B cell (primary cell): ENCODE data around the gene RALBP1. TPM values are rescaled to one million over a fixed set of nuclear protein-coding genes. Genes with fewer than 3 reads are reported as not detected.

Experiments
- ATAC-seq: fragments of 200-7000 bp; cut with Tn5 transposase; one replicate; pipeline ENCODE4 v1.10.0; 2021; ENCODE audit warnings: low read depth, mild to moderate bottlenecking, moderate number of reproducible peaks, moderate library complexity
- CTCF ChIA-PET: fragments of 350-600 bp; sonication (Branson Sonifier 250); formaldehyde crosslinking; loops from one replicate; lab custom pipeline; 2021; ENCODE audit warnings: antibody characterized with exemption, inconsistent platforms; lab: Charles Lee
- POLR2A ChIA-PET: fragments of 350-600 bp; sonication (Branson Sonifier 250); formaldehyde crosslinking; loops from one replicate; lab custom pipeline; 2021; ENCODE audit warnings: antibody characterized with exemption; lab: Charles Lee
- DNase-seq: peaks from one replicate; pipeline ENCODE4 v3.0.0; 2013
- H2AFZ ChIP-seq: 2 replicates; pipeline ENCODE4 v1.6.1; 2012; ENCODE audit warnings: mild to moderate bottlenecking, low read depth, low read length; ENCODE audit not compliant: insufficient read depth, poor library complexity, severe bottlenecking
- H3K27ac ChIP-seq, 2 donors: 1 replicate in 1 of 2; 2 replicates in 1 of 2; pipeline ENCODE4 v1.5.1; 2012 to 2013; ENCODE audit warnings: low read length in 2 of 2, mild to moderate bottlenecking in 2 of 2, moderate library complexity in 1 of 2
- H3K27me3 ChIP-seq, 4 experiments: fragments of 200-600 bp in 1 of 4; sonication (generic) in 1 of 4; replicated peaks in 1 of 4; 1 replicate in 2 of 4; 2 replicates in 2 of 4; pipeline versions ENCODE4 v1.6.1 to v1.7.0; 2013 to 2016; ENCODE audit warnings: low read length in 3 of 4, mild to moderate bottlenecking in 2 of 4, mixed read lengths in 1 of 4, moderate library complexity in 1 of 4; ENCODE audit not compliant: insufficient read depth in 4 of 4, control insufficient read depth in 3 of 4; ENCODE audit errors: control extremely low read depth in 1 of 4
- H3K36me3 ChIP-seq, 2 experiments: replicated peaks in 1 of 2; 1 replicate in 1 of 2; 2 replicates in 1 of 2; pipeline versions ENCODE4 v1.6.1 to v1.7.1; 2013; ENCODE audit warnings: low read length in 1 of 2; ENCODE audit not compliant: insufficient read depth in 2 of 2, control insufficient read depth in 1 of 2; ENCODE audit errors: control extremely low read depth in 1 of 2, extremely low read depth in 1 of 2
- H3K4me1 ChIP-seq, 2 donors: fragments of 200-600 bp in 1 of 2; sonication (generic) in 1 of 2; 1 replicate in 1 of 2; 2 replicates in 1 of 2; pipeline versions ENCODE4 v1.5.1 to v1.6.1; 2013 to 2017; ENCODE audit warnings: low read length in 2 of 2; ENCODE audit not compliant: control insufficient read depth in 2 of 2, insufficient read depth in 2 of 2
- H3K4me2 ChIP-seq: replicated peaks from 2 replicates; pipeline ENCODE3; 2012; ENCODE audit warnings: mild to moderate bottlenecking, low read depth, low read length; ENCODE audit not compliant: poor library complexity, severe bottlenecking
- H3K4me3 ChIP-seq, 5 experiments: fragments of 200-600 bp in 1 of 5; sonication (generic) in 1 of 5; 1 replicate in 3 of 5; 2 replicates in 2 of 5; pipeline versions ENCODE4 v1.5.1 to v1.7.0; 2011 to 2016; ENCODE audit warnings: low read length in 4 of 5, mild to moderate bottlenecking in 4 of 5, low read depth in 2 of 5, control low read depth in 1 of 5, moderate library complexity in 1 of 5; ENCODE audit not compliant: insufficient read depth in 1 of 5; ENCODE audit errors: control extremely low read depth in 1 of 5, extremely low read depth in 1 of 5
- H3K79me2 ChIP-seq: fragments of 200-600 bp; sonication (generic); one replicate; pipeline ENCODE4 v1.6.0; 2016; ENCODE audit warnings: low read length; ENCODE audit not compliant: control insufficient read depth, insufficient read depth
- H3K9ac ChIP-seq: fragments of 200-600 bp; sonication (generic); 2 replicates; pipeline ENCODE4 v1.6.1; 2017; ENCODE audit warnings: mild to moderate bottlenecking, low read length, moderate library complexity
- H3K9me3 ChIP-seq, 3 donors: one replicate each; pipeline versions ENCODE4 v1.6.1 to v1.7.1; 2013; ENCODE audit warnings: low read length in 2 of 3; ENCODE audit not compliant: control insufficient read depth in 2 of 3, insufficient read depth in 1 of 3; ENCODE audit errors: control extremely low read depth in 1 of 3
- H4K20me1 ChIP-seq: 2 replicates; pipeline ENCODE4 v1.6.0; 2012; ENCODE audit warnings: mild to moderate bottlenecking, low read length; ENCODE audit not compliant: insufficient read depth, control insufficient read depth, poor library complexity, severe bottlenecking
- H3K27ac Mint-ChIP-seq: one replicate; pipeline ENCODE4 v1.8.0; 2021; ENCODE audit warnings: mixed read lengths
- H3K27me3 Mint-ChIP-seq: one replicate; pipeline ENCODE4 v1.8.0; 2021; ENCODE audit warnings: mixed read lengths
- H3K4me1 Mint-ChIP-seq: one replicate; pipeline ENCODE4 v1.8.0; 2021; ENCODE audit warnings: mixed read lengths
- H3K4me3 Mint-ChIP-seq: one replicate; pipeline ENCODE4 v1.8.0; 2021; ENCODE audit warnings: mixed read lengths
- H3K9me3 Mint-ChIP-seq: one replicate; pipeline ENCODE4 v1.8.0; 2022; ENCODE audit warnings: mixed read lengths; ENCODE audit not compliant: insufficient read depth
- EZH2 ChIP-seq: IDR thresholded peaks from 2 replicates; pipeline ENCODE4 v1.6.1; 2012; ENCODE audit warnings: borderline replicate concordance, low read depth, mild to moderate bottlenecking, moderate library complexity, low read length; ENCODE audit not compliant: insufficient read depth, poor library complexity, severe bottlenecking
- WGBS: methylation state at CpG from one replicate; pipeline ENCODE4 v1.1.5; 2013; ENCODE audit warnings: missing lambda C conversion rate; ENCODE audit not compliant: insufficient coverage; 5-methylcytosine and 5-hydroxymethylcytosine counted together
- intact Hi-C: fragments of 100-400 bp; cut with micrococcal nuclease; formaldehyde crosslinking; loops from one replicate; pipeline ENCODE4 v1.10.0; 2022
- polyA plus RNA-seq: library from polyadenylated mRNA; depleted of rRNA; stranded (reverse); fragments of >200 nt; gene quantifications from 2 replicates; pipeline ENCODE4 v1.2.3, GENCODE V29; 2012
- total RNA-seq, 2 donors: library from RNA; stranded (reverse); fragments of 120-200 nt in 1 of 2; gene quantifications; 1 replicate in 1 of 2; 2 replicates in 1 of 2; pipeline versions ENCODE4 v1.2.3 to v1.2.4, GENCODE V29; 2013 to 2022
- TF ChIP-seq, protein P1 (sequence below): fragments of 200-600 bp; IDR thresholded peaks from one replicate; pipeline ENCODE4 v1.8.0; 2022; ENCODE audit warnings: antibody characterized with exemption, mild to moderate bottlenecking

The RALBP1 gene
- total and polyA plus RNA-seq, 2 donors (not counting 1 experiment from before 2014, with no cell fraction given): 14.9 to 38.0 TPM

DNA sequence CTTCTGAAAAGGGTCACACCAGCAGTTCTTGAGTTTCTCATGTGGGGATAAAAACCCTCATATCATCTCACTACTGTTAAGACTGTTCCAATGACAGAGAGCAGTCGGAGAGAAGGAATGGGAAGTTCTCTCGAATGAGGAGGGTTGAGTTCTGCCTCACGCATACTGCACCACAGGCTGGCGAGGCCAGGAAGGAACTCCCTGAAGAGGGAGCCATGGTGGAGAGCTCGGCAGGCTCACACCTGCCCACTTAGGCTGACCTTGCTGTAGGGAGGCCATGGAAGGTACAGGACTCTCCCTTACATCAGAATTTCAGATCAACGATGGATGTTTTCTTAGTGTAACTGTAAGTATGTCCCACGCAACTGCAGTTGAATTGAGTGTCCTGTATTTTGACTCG, 64.6 kb downstream of the RALBP1 start:
- Histone ChIP-seq H3K9ac (no peak overlapping the region), H3K9me3 (no peaks in the 10 kb centered on the region), H4K20me1 (no peaks in the 10 kb centered on the region), H3K27me3 (no peaks in the 10 kb centered on the region), H3K4me3 (no peak overlapping the region), H3K36me3 (peaks cover 2 to 33% of the 10 kb centered on the region in 2 experiments), H3K4me1 (no peaks in the 10 kb centered on the region), H3K27ac (no peak overlapping the region), H3K79me2 (no peaks in the 10 kb centered on the region), H2AFZ (no peak overlapping the region), H3K4me2 (no peak overlapping the region)
- no peak for ATAC-seq
- POLR2A ChIA-PET: no interaction called here
- H3K4me1 Mint-ChIP-seq: no peaks in the 10 kb centered on the region
- intact Hi-C loops: no loop called here
- CTCF ChIA-PET: no interaction called here
- H3K4me3 Mint-ChIP-seq: no peak overlapping the region
- H3K27ac Mint-ChIP-seq: no peak overlapping the region
- DNase-seq: no peak
- no peaks in the 10 kb centered on the region for H3K27me3 Mint-ChIP-seq
- TF ChIP-seq, protein P1, sequence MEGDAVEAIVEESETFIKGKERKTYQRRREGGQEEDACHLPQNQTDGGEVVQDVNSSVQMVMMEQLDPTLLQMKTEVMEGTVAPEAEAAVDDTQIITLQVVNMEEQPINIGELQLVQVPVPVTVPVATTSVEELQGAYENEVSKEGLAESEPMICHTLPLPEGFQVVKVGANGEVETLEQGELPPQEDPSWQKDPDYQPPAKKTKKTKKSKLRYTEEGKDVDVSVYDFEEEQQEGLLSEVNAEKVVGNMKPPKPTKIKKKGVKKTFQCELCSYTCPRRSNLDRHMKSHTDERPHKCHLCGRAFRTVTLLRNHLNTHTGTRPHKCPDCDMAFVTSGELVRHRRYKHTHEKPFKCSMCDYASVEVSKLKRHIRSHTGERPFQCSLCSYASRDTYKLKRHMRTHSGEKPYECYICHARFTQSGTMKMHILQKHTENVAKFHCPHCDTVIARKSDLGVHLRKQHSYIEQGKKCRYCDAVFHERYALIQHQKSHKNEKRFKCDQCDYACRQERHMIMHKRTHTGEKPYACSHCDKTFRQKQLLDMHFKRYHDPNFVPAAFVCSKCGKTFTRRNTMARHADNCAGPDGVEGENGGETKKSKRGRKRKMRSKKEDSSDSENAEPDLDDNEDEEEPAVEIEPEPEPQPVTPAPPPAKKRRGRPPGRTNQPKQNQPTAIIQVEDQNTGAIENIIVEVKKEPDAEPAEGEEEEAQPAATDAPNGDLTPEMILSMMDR: no peak
- no peak for TF ChIP-seq EZH2
- 96% methylated on average over 7 of the region's 8 CpGs for WGBS
- no peaks in the 10 kb centered on the region for H3K9me3 Mint-ChIP-seq

DNA sequence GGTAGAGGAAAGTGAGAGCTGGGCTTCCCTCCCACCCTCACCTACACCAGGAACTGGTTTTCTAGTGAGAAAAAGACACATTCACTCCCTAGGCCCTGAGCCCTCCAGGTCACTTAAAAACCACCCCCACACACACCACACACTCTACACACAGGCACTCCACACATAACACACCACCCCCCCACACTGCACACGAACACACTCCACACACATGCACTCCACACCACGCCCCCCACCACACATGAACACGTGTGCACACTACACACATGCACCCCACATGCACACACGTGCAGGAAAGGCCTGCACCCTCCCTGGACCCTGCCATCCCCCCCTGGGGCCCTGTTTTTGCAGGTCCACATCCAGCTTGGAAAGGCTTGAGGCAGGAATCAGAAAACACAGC, 67.6 kb downstream of the RALBP1 start:
- H3K36me3 ChIP-seq: peaks cover 6 to 30% of the 10 kb centered on the region in 2 experiments
- intact Hi-C loops: no loop called here
- H4K20me1 ChIP-seq: no peaks in the 10 kb centered on the region
- no peak overlapping the region for H3K4me2 ChIP-seq
- no peak overlapping the region for H3K4me3 Mint-ChIP-seq
- H3K4me3 ChIP-seq: no peak overlapping the region
- no peak overlapping the region for H3K27ac ChIP-seq
- WGBS: 94% methylated on average over 2 of the region's 4 CpGs
- no peak overlapping the region for H2AFZ ChIP-seq
- H3K27me3 Mint-ChIP-seq: no peaks in the 10 kb centered on the region
- H3K9me3 ChIP-seq: no peaks in the 10 kb centered on the region
- TF ChIP-seq, protein P1: no peak
- no peaks in the 10 kb centered on the region for H3K9me3 Mint-ChIP-seq
- no peak overlapping the region for H3K27ac Mint-ChIP-seq
- no peaks in the 10 kb centered on the region for H3K4me1 ChIP-seq
- H3K9ac ChIP-seq: no peak overlapping the region
- ATAC-seq: no peak
- H3K4me1 Mint-ChIP-seq: no peaks in the 10 kb centered on the region
- no peaks in the 10 kb centered on the region for H3K27me3 ChIP-seq
- CTCF ChIA-PET: no interaction called here
- no peaks in the 10 kb centered on the region for H3K79me2 ChIP-seq
- POLR2A ChIA-PET: no interaction called here
- no peak for DNase-seq
